GM21737 (cell line): ENCODE results near the gene ARHGAP23.
"Not testable (repeated sequence)": the region's sequence is repeated elsewhere in the genome, so short reads cannot be mapped to it uniquely, and the experiment has no call there.

Source experiments
- ATAC-seq: cut with Tn5 transposase; IDR thresholded peaks from one replicate; pipeline ENCODE4 v1.9.1; 2021; ENCODE audit warnings: mild to moderate bottlenecking, moderate library complexity; ENCODE audit not compliant: unreplicated experiment

The ARHGAP23 gene

GRCh38 chr17:38459567-38459966 is 31.3 kb downstream of the ARHGAP23 start:
- no peak for ATAC-seq

- no peak for ATAC-seq
These were observed 31.9 kb downstream of the ARHGAP23 start for GRCh38 chr17:38460082-38460715.

DNA sequence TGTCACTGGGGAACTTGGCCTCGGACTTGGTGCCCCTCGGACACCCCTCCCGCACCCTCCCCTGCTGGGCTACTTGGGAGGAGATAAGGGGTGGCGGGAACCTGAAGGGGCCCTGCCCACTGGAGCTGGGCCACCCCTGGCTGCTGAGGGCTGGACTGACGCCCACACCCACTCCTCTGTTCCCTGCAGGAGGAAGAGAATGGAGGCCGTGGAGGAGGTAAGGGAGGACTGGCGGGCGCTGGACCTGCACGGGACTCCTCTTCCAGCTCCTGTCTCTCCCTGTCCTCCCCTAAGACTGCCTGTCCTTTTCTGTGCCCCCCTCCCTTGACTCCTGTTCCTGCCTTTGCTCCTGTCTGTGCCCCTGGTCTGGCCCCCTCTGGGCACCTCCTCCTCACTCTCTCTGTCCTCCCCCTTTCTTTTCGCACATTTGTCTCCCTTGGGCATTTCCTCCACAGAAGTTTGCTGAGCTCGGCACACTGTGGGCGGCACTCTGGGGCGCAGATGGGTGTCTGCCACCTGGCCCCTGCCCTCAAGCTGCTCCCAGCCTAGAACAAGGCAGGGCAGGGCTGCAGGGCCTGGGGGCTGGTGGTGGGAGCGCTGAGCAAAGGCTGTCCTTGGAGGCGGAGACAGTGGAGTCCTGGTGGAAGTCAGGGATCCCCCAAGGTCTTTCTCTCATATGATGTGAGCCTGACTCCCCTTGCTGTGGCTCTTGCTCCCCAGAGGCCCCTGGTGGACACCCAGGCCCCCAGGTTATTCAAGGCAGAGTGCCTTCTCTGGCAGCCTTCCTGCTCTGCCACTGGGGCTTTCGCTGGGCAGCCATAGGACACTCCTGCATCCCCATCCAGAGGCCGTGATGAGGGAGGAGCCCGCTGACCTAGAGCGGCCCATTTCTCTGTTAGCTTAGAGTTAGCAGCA is 32.7 kb downstream of the ARHGAP23 start:
- no peak for ATAC-seq

- no peak for ATAC-seq
These were observed 33.4 kb downstream of the ARHGAP23 start for GRCh38 chr17:38461683-38462082.

DNA sequence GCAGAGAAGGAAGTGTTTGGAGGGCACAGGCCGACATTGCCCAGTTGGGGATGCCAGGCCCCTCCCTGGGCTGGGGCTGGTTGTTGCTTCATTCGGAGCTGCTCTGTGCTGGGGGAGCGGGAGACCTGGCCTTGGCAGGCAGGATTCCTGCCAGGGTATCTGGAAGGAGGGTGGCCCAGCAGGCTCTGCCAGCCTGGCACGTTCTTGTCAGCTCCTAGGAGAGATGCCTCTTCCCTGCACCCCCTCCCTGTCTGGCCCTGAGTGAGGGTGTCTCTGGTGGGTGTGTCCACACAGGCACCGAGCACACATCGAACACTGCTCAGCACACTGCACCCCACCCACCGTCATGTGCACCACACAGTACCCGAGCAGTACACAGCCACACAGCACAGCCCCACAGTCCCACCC is 35.2 kb downstream of the ARHGAP23 start:
- ATAC-seq = no peak

DNA sequence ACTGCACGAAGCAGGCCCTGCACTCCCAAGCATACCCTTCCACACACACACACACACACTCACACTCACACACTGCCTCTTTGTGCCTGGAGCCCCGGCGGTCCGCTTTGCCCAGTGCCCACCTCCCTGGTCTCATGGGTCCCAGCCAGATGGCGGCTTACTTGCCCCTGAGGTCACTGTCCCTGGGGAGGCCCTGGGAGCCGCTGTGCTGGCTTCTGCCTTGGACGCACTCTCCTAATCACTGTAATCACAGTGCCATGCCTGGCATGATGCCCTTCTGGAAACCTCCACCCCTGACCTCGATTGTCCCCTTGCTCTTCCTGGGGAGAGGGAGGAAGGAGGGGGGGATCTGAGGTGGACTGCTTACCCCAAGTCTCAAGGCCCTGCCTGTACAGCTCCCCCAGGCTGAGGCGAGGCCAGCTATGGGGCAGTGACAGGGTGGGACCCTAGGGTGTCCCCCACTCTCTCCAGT is 36.0 kb downstream of the ARHGAP23 start:
- no peak for ATAC-seq

GRCh38 chr17:38464723-38465390 is 36.6 kb downstream of the ARHGAP23 start:
- no peak for ATAC-seq

DNA sequence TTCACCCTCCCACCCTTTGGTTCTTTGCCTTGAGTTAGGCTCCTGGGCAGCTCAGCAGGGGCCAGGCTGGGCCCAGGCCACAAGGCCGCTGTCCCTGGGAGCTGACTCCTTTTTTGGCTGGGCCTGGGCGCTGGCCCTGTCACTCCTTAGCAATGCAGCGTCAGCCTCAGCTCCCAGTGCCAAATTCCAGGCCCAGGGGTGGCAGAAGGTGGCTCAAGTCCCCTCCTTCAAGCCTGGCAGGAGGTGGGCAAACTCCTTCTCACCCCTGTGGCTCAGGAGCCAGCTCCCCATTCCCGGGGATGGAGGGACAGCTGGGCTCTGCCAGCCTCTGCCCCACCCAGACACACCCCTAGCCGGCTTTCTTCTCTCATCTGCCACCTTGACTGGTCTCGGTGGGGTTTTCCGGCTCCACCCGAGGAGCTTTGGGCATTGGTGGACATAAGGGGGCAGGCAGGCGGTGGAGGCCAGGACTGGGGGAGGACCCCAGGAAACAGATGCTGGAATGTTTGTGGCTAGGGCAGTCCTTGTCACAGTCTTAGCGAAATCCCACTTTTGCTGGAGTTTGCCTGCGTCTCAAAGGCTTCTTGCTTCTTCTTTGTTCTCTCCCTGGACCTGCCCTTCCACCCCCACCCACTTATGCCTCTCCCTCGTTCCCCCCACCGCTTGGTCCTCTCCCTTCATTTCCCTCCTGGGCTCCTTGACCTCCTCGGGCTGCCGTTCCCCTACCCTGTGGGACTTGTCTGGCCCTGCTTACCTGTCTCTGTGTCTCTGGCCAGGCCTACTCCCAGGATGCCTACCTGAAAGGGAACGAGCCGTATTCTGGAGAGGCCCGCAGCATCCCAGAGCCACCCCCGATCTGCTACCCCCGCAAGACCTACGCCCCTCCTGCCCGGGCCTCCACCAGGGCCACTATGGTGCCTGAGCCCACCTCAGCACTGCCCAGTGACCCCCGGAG is 37.4 kb downstream of the ARHGAP23 start:
- ATAC-seq = no peak

DNA sequence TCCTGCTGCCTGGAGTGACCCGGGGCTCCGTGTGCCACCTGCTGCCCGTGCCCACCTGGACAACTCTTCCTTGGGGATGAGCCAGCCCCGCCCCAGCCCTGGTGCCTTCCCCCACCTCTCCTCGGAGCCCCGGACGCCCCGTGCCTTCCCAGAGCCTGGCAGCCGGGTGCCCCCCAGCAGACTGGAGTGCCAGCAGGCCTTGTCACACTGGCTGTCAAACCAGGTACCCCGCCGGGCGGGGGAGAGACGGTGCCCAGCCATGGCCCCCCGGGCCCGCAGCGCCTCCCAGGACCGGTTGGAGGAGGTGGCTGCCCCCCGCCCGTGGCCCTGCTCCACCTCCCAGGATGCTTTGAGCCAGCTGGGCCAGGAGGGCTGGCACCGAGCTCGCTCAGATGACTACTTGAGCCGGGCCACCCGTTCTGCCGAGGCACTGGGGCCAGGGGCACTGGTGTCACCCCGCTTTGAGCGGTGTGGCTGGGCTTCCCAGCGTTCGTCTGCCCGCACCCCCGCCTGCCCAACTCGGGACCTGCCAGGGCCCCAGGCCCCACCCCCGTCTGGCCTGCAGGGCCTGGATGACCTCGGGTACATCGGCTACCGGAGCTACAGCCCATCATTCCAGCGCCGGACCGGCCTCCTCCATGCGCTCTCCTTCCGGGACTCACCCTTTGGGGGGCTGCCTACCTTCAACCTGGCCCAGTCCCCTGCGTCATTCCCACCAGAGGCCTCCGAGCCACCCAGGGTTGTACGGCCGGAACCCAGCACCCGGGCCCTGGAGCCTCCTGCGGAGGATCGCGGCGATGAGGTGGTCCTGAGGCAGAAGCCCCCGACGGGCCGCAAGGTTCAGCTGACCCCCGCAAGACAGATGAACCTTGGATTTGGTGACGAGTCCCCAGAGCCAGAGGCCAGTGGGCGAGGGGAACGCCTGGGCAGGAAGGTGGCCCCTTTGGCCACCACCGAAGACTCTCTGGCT is 38.4 kb downstream of the ARHGAP23 start:
- ATAC-seq = no peak

DNA sequence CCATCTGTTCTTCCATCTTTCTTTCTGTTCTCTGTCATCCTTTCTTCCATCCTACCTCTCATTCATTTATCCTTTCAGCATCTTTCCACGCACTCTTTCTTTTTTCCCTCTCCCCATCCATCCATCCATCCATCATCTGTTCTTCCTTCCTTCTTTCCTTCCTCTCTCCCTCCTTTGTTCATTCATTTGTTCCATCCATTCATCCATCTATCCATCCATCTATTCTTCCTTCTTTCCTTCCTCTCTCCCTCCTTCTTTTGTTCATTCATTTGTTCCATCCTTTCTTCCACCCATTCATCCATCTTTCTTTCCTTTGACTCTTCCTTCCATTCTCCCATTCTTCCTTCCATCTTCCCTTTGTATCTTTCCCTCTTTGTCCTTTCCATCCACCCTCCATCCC is 39.2 kb downstream of the ARHGAP23 start:
- ATAC-seq = no peak

- ATAC-seq = no peak
These were observed 41.6 kb downstream of the ARHGAP23 start for GRCh38 chr17:38469875-38470274.

DNA sequence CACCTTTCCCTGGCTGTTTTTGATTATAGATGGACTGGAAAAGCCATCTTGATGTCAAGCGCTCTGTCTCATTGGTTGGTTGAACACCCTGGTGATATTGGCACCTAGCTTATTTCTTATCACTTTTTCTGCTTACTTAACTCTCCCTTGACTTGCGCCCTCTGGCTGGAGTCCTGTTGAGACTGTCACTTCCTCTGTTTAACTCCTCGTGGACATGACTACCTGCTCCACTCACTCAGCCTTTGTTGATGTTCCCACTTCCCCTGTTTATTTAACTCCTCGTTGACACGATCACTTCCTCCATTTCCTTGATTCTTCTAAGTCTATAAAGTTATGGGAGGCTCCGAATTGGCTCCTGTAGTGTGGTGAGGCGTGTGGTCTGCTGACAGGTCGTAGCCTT is 43.0 kb downstream of the ARHGAP23 start:
- ATAC-seq = not testable (repeated sequence)

DNA sequence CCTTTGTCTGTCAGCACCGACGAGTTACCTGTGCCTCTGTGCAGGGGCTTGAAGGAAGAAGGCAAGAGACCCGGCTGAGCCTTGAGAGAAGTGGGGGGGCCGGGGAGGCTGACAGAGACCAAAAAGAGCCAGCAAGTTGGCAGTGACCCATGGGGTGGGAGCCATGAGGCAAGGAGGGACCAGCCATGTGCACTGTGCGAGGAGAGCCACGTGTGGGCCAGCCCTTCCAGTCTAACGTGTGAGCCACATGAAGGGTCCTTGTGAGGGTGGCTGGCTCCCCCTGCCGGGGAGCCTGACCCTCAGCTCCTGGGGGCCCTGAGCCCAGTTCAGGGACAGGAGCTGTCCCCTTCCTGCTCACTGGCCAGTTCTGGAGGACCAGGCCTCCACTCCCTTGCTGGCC is 46.4 kb downstream of the ARHGAP23 start:
- not testable (repeated sequence) for ATAC-seq

GRCh38 chr17:38476549-38476948 is 48.3 kb downstream of the ARHGAP23 start:
- ATAC-seq = no peak

DNA sequence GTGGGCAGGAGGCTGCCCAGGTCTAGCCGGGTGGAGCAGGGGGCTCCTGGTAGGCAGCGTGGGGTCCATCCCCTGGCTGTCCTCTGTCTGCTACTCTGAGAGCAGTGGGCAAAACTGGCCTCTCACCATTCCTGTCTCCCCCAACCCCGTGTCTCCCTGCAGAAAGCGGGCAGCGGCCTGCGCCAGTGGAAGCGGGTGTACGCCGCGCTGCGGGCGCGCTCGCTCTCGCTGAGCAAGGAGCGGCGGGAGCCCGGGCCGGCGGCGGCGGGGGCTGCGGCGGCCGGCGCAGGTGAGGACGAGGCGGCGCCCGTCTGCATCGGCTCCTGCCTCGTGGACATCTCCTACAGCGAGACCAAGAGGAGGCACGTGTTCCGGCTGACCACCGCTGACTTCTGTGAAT is 49.2 kb downstream of the ARHGAP23 start:
- ATAC-seq = not testable (repeated sequence)

DNA sequence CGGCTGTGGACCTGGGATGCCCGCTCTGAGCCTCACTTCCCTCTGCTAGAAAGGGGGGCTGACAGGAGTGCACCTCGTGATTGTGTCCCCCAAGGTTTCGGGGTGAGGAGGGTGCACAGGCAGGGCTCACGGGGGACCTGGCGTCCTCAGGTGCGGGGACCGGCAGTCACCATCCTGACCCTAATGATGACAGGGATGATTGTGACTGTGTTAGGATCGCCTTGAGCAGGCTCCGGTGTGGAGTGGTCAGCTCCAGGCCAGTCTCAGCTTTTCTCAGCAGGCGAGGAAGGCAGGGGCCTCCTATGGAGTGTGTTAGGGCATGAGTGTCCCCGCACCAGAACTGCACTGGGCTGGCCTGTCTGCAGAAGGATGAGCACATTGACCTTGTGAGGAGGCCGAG is 49.7 kb downstream of the ARHGAP23 start:
- ATAC-seq = not testable (repeated sequence)

- ATAC-seq = not testable (repeated sequence)
These were observed 50.4 kb downstream of the ARHGAP23 start for GRCh38 chr17:38478667-38479066.

DNA sequence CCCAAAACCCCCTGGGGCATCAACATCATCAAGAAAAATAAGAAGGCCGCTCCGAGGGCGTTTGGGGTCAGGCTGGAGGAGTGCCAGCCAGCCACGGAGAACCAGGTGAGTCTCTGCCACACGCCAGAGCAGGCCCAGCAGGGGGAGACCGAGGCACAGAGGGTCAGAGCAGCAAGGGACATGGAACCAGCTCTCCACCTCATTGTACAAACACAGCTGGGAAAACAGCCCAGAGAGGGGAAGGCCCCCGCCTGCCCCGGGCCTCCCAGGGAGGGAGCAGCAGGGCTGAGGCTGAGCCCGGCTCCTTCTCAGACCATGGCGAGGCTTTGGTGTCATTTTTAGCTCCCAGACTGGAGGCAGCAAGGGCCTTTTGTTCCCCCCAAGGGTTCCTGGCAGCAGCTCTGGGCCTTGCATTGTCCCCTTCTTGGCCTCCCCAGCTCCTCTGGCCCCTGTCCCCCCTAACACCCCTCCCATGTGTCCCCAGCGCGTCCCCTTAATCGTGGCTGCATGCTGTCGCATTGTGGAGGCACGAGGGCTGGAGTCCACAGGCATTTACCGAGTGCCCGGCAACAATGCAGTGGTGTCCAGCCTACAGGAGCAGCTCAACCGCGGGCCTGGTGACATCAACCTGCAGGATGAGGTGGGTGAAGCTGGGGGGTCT is 53.9 kb downstream of the ARHGAP23 start:
- not testable (repeated sequence) for ATAC-seq

DNA sequence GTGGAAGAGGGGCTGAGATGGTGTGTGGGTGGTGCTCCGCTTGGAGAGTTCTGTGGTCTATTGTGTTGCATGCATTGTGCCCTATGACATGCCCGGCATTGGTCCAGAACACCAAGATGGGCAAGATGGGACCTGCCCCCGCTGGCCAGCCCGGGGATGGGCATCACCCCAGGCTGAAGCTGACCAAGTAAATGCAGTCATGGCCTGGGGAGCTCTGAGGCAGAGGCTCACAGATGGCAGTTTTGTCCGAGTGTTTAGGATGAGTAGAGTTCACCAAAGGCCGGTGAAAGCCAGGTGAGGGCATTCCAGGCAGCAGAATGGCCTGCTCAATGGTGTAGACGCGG is 54.4 kb downstream of the ARHGAP23 start:
- not testable (repeated sequence) for ATAC-seq
